HepG2 (cell line): ENCODE data around the gene HSF2BP. TPM values are rescaled to one million over a fixed set of nuclear protein-coding genes. Genes with fewer than 3 reads are reported as not detected.

Experiments
- CSRNP1 ChIP-seq: sonication (generic); formaldehyde crosslinking; IDR thresholded peaks from 2 replicates; pipeline ENCODE4 v1.8.1; 2023; ENCODE audit warnings: mild to moderate bottlenecking, missing genetic modification reagents
- DRAP1 ChIP-seq: IDR thresholded peaks from 2 replicates; pipeline ENCODE4 v1.6.1; 2016; ENCODE audit warnings: missing genetic modification reagents, missing compliant biosample characterization
- FOXK1 ChIP-seq: sonication (generic); formaldehyde crosslinking; IDR thresholded peaks from 2 replicates; pipeline ENCODE4 v1.4.0; 2020; ENCODE audit warnings: low read depth, missing genetic modification reagents, borderline replicate concordance
- GLMP ChIP-seq: sonication (generic); formaldehyde crosslinking; IDR thresholded peaks from 2 replicates; pipeline ENCODE4 v1.9.0; 2021; ENCODE audit warnings: missing genetic modification reagents, mild to moderate bottlenecking, borderline replicate concordance
- JUNB ChIP-seq: sonication (generic); formaldehyde crosslinking; IDR thresholded peaks from 2 replicates; pipeline ENCODE4 v1.8.0; 2022; ENCODE audit warnings: missing genetic modification reagents, mild to moderate bottlenecking, borderline replicate concordance
- MTF1 ChIP-seq: sonication (generic); formaldehyde crosslinking; IDR thresholded peaks from 2 replicates; pipeline ENCODE4 v1.5.0; 2020; ENCODE audit warnings: missing genetic modification reagents
- PRMT3 ChIP-seq: sonication (generic); formaldehyde crosslinking; IDR thresholded peaks from 2 replicates; pipeline ENCODE4 v1.8.1; 2022; ENCODE audit warnings: low read depth, mild to moderate bottlenecking, moderate library complexity, missing genetic modification reagents, borderline replicate concordance
- SNAPC4 ChIP-seq: sonication (generic); formaldehyde crosslinking; IDR thresholded peaks from 2 replicates; pipeline ENCODE4 v1.4.0; 2020; ENCODE audit warnings: mild to moderate bottlenecking, missing genetic modification reagents
- ZNF263 ChIP-seq: sonication (generic); formaldehyde crosslinking; IDR thresholded peaks from 2 replicates; pipeline ENCODE4 v1.4.0; 2020; ENCODE audit warnings: missing genetic modification reagents
- ZNF543 ChIP-seq: sonication (generic); formaldehyde crosslinking; IDR thresholded peaks from 2 replicates; pipeline ENCODE4 v1.4.0; 2020; ENCODE audit warnings: mild to moderate bottlenecking, missing genetic modification reagents
- ZNF550 ChIP-seq: sonication (generic); formaldehyde crosslinking; IDR thresholded peaks from 2 replicates; pipeline ENCODE4 v1.4.0; 2020; ENCODE audit warnings: mild to moderate bottlenecking, missing genetic modification reagents, borderline replicate concordance
- ZNF766 ChIP-seq: sonication (generic); formaldehyde crosslinking; IDR thresholded peaks from 2 replicates; pipeline ENCODE4 v1.5.0; 2020; ENCODE audit warnings: missing genetic modification reagents, borderline replicate concordance
- ZNF772 ChIP-seq: sonication (generic); formaldehyde crosslinking; IDR thresholded peaks from 2 replicates; pipeline ENCODE4 v1.5.0; 2020; ENCODE audit warnings: mild to moderate bottlenecking, missing genetic modification reagents
- ZZZ3 ChIP-seq: sonication (generic); formaldehyde crosslinking; IDR thresholded peaks from 2 replicates; pipeline ENCODE4 v1.4.0; 2020; ENCODE audit warnings: missing genetic modification reagents, mild to moderate bottlenecking, borderline replicate concordance
- polyA plus RNA-seq, 8 experiments: library from polyadenylated mRNA; depleted of rRNA in 3 of 8; stranded (reverse) in 7 of 8; unstranded in 1 of 8; fragments of >200 nt; fragmentation: Illumina TruSeq in 4 of 8; extraction: Trizol in 4 of 8; gene quantifications; 2 replicates each; pipeline versions ENCODE4 v1.2.1 to v1.2.3, GENCODE V29; 2011 to 2016; ENCODE audit warnings: low read depth in 4 of 8, missing spikeins in 1 of 8, mixed read lengths in 1 of 8; ENCODE audit not compliant: insufficient read depth in 1 of 8
- total RNA-seq, 5 experiments: library from RNA; depleted of rRNA; stranded (reverse); fragments of >200 nt; fragmentation: Illumina TruSeq; extraction: Trizol; gene quantifications; 2 replicates each; pipeline ENCODE4 v1.2.3, GENCODE V29; 2016; ENCODE audit warnings: low read depth in 1 of 5

The HSF2BP gene
- total and polyA plus RNA-seq, 2 of the 13 experiments (the other 11 are each of a cell fraction or from before 2014, with no cell fraction given), result 0.67 to 2.2 TPM

GRCh38 chr21:43609501-43610340 lies 49.6 kb downstream of the HSF2BP start (continued):
- TF ChIP-seq SNAPC4, result no peak
- TF ChIP-seq GLMP (CRISPR knock-in tag), result no peak
- TF ChIP-seq MTF1 (CRISPR knock-in tag), result no peak
- TF ChIP-seq ZNF550 (CRISPR knock-in tag), result no peak
- 0 out of 2 replicates have a peak, but pooled peaks have one; percentile 36 for TF ChIP-seq ZNF772 (CRISPR knock-in tag)
- TF ChIP-seq JUNB (CRISPR knock-in tag), result no peak
- no peak for TF ChIP-seq ZNF543 (CRISPR knock-in tag)
- TF ChIP-seq FOXK1 (CRISPR knock-in tag), result peak; percentile 68; the same call in 1 of the 2 replicates
- no peak for TF ChIP-seq PRMT3 (CRISPR knock-in tag)
- TF ChIP-seq ZNF263 (CRISPR knock-in tag), result no peak
- no peak for TF ChIP-seq DRAP1 (CRISPR knock-in tag)
- TF ChIP-seq ZNF766 (CRISPR knock-in tag), result 0 out of 2 replicates have a peak, but pooled peaks have one; percentile 48
- no peak for TF ChIP-seq ZZZ3
- no peak for TF ChIP-seq CSRNP1 (CRISPR knock-in tag)
